Measurements from ENCODE around the gene KAZN.

GRCh38 chr1:15058261-15058660 is 459.8 kb downstream of the KAZN start:
- no peak for TF ChIP-seq CTCF (IDR thresholded peaks at IDR 0.05; ENCODE audit: poor library complexity)
- no peak for TF ChIP-seq EZH2phosphoT487 (IDR thresholded peaks at IDR 0.05; ENCODE audit: low read depth, severe bottlenecking, unreplicated experiment)
